Cerebellar nuclear complex (tissue), 1 donor: ENCODE results near the gene RNU5B-1.

Experiments used
- DNase-seq, 2 experiments: peaks; one replicate each; lab custom pipeline; 2025; lab: John Stamatoyannopoulos, UW

RNU5B-1 gene

DNA sequence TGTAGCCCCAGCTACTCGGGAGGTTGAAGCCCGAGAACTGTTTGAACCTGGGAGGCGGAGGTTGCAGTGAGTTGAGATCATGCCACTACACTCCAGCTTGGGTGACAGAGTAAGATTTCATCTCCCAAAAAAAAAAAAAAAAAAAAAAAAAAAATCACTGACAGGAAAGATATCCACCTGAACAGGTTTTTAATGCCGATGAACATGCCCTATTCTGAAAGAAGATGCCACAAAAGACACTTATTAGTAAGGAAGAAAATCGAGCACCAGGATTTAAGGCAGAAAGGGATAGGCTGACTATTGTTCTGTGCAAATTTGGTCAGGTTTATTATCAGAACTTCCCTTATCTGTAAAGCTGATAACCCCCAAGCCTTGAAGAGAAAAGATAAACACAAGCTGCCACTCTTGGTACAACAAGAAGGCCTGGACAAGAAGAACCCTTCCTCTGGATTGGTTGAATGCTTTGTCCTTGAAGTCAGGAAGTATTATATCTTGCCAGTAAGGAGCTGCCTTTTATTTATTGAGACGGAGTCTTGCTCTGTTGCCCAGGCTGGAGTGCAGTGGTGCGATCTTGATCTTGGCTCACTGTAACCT lies 15.1 kb upstream of the RNU5B-1 start:
- DNase-seq: no peak

- no peak for DNase-seq
Measured at GRCh38 chr15:65290228-65290627, 14.2 kb upstream of the RNU5B-1 start.

GRCh38 chr15:65292938-65293518 lies 11.4 kb upstream of the RNU5B-1 start:
- DNase-seq: no peak

GRCh38 chr15:65298731-65299130 lies 5.7 kb upstream of the RNU5B-1 start:
- no peak for DNase-seq

DNA sequence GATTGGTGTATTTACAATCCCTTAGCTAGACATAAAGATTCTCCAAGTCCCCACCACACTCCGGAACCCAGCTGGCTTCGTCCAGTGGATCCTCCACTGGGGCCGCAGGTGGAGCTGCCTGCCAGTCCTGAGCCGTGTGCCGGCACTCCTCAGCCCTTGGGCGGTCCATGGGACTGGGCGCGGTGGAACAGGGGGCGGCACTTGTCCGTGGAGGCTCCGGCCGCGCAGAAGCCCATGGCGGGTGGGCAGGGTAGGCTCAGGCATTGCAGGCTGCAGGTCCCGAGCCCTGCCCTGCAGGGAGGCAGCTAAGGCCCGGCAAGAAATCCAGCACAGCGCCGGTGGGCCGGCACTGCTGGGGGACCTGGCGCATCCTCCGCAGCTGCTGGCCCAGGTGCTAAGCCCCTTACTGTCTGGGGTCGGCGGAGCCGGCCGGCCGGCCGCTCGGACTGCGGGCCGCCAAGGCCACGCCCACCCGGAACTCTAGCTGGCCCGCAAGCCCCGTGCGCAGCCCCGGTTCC lies 3.5 kb upstream of the RNU5B-1 start:
- no peak for DNase-seq

DNA sequence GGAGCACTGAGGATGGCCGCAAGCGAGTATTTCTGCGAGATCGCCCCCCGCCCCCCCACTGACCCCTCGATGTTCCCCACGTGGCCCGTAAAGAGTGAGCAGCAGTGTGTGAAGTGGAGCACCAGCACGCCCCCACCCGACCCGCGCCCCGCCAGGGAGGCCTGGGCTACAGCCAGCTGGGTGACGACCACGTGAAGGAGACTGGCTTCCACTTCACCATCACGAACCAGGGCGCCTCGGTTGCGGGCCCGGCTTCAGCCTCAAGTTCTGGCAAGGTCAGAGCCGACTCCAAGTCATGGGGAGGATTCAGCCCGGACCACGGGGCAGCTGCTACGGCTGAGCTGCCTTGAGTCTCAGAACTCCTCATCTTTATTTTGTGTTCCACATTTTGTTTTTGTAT lies 2.4 kb upstream of the RNU5B-1 start:
- DNase-seq: no peak

DNA sequence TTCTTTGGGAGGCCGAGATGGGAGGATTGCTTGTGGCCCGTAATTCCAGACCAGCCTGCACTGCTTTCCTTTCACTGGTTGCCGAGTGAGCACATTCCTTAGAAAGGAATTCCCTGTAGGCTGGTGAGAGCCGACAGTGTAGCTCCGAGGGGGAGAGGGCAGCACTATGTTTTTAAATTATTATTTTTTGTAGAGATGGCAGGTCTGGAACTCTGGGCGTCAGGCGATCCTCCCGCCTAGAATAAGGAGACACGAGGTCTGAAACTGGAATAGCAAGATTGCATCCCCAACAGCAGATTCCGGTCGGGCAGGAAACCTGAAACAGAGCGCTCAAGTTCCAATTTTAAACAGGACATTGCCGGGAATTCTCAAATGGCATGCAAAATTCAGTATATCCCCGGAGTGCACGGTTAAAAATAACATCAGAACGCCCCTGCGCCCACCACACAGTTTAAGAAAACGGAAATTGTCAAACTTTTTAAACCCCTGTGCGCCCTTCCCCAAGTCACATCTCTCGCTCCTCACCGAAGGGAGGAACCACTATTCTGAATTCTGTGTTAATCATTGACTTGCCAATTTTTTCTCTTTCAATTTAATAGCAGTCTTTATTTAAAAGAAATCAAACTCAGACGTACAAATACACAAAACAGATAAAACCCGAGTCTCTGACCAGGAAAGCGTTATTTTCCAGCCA lies 643 bp upstream of the RNU5B-1 start:
- DNase-seq: no peak

- no peak for DNase-seq
Measured at GRCh38 chr15:65305150-65305758, 777 bp downstream of the RNU5B-1 start.

DNA sequence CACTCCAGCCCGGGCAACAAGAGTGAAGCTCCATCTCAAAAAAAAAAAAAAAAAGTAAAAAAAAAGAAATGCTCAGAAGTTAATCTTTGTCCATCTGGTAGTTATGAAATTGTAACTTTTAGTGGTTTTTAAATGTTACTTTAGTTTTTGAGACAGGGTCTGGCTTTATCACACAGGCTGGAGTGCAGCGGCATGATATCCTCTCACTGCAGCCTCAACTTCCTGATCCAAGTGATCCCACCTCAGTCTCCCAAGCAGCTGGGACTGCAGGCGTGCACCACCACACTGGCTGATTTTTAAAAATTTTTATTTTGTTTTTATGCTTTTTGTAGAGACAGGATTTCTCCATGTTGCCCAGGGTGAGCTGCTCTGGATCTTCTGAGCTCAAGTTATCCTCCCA lies 1.3 kb downstream of the RNU5B-1 start:
- no peak for DNase-seq

GRCh38 chr15:65306551-65306950 lies 2.1 kb downstream of the RNU5B-1 start:
- DNase-seq: no peak

DNA sequence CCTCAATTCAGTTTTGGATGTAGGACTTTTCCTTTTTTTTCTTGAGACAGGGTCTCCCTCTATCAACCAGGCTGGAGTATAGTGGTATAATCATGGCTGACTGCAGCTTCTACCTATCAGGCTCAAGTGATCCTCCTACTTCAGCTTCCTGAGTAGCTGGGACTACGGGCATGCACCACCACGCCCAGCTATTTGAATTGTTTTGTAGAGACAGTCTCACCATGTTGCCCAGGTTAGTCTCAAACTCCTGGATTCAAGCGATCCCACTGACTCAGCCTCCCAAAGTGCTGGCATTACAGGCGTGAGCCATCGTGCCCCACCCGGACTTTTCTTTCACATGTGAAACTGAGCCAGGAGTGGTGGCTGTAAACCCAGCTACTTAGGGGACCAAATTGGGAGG lies 3.5 kb downstream of the RNU5B-1 start:
- DNase-seq: no peak

DNA sequence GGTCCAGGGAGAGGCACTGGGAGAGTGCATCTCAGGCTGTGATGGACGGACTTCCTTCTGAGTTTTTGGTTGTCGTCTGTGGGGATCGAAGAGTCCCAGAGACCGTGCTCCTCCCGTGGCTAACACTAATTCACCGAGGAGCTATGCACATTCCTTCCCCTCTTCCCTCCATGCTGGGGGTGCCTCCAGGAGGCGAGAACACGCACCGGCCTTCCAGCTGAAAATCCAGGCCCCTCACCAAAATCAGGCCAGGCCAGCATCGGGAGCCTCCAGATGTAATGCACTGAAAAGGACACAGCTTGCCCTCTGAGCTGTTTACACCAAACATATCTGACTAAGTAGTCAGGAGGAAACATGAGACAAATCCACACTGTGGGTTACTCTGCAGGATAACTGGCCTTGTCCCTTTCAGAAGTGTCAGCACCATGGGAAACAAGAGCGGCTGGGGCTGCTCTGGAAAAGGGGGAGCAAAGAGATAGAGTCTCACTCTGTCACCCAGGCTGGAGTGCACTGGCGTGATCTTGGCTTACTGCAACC lies 5.5 kb downstream of the RNU5B-1 start:
- no peak for DNase-seq

DNA sequence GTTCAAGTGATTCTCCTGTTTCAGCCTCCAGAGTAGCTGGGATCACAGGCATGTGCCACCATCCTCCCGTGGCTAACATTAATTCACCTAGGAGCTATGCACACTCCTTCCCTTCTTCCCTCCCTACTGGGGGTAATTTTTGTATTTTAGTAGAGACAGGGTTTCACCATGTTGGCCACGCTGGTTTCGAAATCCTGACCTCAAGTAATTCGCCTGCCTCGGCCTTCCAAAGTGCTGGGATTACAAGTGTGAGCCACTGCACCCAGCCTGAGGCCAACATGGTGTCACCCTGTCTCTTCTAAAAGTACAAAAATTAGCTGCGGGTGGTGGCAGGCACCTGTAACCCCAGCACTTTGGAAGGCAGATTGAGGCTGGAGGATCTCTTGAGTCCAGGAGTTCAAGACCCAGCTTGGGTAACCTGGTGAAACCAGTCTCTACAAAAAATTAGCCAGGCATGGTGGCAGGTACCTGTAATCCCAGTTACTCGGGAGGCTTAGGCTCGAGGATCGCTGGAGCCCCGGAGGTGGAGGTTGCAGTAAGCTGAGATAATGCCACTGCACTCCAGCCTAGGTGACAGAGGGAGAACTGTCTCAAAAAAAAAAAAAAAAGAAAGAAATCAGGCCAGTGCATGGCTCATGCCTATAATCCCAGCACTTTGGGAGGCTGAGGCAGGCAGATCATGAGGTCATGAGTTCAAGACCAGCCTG lies 6.1 kb downstream of the RNU5B-1 start:
- no peak for DNase-seq

- DNase-seq: no peak
Measured at GRCh38 chr15:65311760-65312159, 7.3 kb downstream of the RNU5B-1 start.

DNA sequence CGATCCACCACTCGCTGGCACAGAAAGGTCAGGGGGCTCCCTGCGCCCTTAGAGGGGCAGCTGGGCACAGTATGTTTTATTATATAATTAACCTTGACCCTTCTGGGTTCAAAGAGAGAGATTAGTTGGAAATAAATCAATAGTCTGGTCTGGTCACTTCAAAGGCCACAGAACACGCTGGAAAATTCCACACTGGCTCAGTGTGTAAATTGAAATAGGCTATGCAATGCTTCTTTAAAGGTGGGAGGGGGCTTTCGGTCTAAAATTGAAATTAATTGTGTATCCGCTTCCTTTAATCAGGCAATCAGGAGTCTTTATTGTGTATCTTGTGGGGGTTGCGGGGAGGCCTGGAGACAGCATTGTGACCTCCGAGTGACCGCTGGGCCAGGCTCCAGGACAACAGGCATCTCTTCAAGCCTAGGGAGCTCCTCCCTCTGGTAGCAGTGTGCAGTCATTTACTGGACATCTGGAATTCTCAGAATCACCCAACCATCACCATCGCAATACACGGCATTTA lies 8.0 kb downstream of the RNU5B-1 start:
- DNase-seq: no peak

GRCh38 chr15:65318870-65319356 lies 14.4 kb downstream of the RNU5B-1 start:
- DNase-seq: peak in 1 of 2 experiments; percentile 10

- DNase-seq: peak; percentile 31 to 84
Measured at GRCh38 chr15:65323071-65323511, 18.6 kb downstream of the RNU5B-1 start.

- DNase-seq: peak in 1 of 2 experiments; percentile 52
Measured at GRCh38 chr15:65326117-65326526, 21.6 kb downstream of the RNU5B-1 start.

- DNase-seq: no peak
Measured at GRCh38 chr15:65326818-65327217, 22.3 kb downstream of the RNU5B-1 start.

DNA sequence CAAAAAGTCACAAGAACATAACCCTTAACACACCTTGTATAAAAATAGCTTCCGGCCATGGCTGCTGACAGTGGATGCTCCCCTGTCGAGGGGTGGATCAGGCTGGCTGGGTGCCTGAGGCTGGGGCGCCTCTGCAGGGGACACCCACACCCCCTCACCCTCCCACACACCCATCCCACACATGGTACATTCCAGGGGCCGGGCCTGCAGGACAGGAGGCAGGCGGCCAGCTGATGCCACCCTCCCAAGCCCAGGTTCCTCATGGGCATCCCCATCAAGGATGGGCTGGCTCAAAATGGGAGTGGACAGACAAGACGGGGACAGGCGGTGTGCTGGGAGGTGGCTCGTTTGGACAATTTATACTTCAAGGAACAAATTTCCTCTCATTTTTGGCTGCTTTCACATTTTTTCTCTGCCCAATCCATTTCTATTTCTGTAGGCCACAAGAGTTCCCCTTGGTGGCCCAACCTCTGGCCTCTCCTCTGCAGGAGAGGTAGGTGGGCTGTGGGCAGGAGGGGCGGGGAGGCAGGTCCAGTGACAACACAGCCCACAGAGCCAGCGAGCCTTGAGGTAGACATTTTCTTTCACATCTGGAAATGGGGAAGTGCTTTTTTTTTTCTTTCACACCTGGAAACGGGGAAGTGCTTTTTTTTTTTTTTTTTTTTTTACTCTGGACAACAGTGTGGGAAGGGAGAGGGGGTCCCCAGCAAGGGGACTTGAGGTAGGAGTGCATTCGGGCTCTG lies 23.3 kb downstream of the RNU5B-1 start:
- DNase-seq: no peak
